Activated CD8-positive, alpha-beta memory T cell treated with anti-CD3 and anti-CD28 coated beads, Interleukin-2, amount 50 U/mL, for 24 hours (primary cell): ENCODE measurements around the gene LRBA.
"Not testable (repeated sequence)": the region's sequence is repeated elsewhere in the genome, so short reads cannot be mapped to it uniquely, and the experiment has no call there.

Source experiments
- DNase-seq: peaks from one replicate; pipeline ENCODE4 v3.0.0-alpha.2; 2020; ENCODE audit errors: extremely low read depth

The LRBA gene

GRCh38 chr4:150974750-150975149 lies 40.3 kb downstream of the LRBA start:
- no peak for DNase-seq

GRCh38 chr4:150974252-150974640 lies 40.8 kb downstream of the LRBA start:
- DNase-seq, result no peak

GRCh38 chr4:150973626-150974251 lies 41.3 kb downstream of the LRBA start:
- no peak for DNase-seq

- DNase-seq, result no peak
These were observed 42.5 kb downstream of the LRBA start for GRCh38 chr4:150972592-150972991.

- no peak for DNase-seq
These were observed 43.2 kb downstream of the LRBA start for GRCh38 chr4:150971901-150972300.

- DNase-seq, result no peak
These were observed 44.4 kb downstream of the LRBA start for GRCh38 chr4:150970685-150971151.

GRCh38 chr4:150964754-150965153 lies 50.3 kb downstream of the LRBA start:
- DNase-seq, result no peak

GRCh38 chr4:150963602-150964345 lies 51.3 kb downstream of the LRBA start:
- not testable (repeated sequence) for DNase-seq

GRCh38 chr4:150962245-150962644 lies 52.8 kb downstream of the LRBA start:
- DNase-seq, result no peak

- no peak for DNase-seq
These were observed 53.5 kb downstream of the LRBA start for GRCh38 chr4:150961566-150961965.

GRCh38 chr4:150960818-150961217 lies 54.3 kb downstream of the LRBA start:
- no peak for DNase-seq

GRCh38 chr4:150960079-150960478 lies 55.0 kb downstream of the LRBA start:
- no peak for DNase-seq

- not testable (repeated sequence) for DNase-seq
These were observed 57.1 kb downstream of the LRBA start for GRCh38 chr4:150957981-150958380.

- not testable (repeated sequence) for DNase-seq
These were observed 58.0 kb downstream of the LRBA start for GRCh38 chr4:150957095-150957494.

GRCh38 chr4:150953916-150954315 lies 61.2 kb downstream of the LRBA start:
- DNase-seq, result not testable (repeated sequence)

- DNase-seq, result no peak
These were observed 62.8 kb downstream of the LRBA start for GRCh38 chr4:150952167-150952845.

GRCh38 chr4:150950657-150951288 lies 64.3 kb downstream of the LRBA start:
- DNase-seq, result no peak

- no peak for DNase-seq
These were observed 65.1 kb downstream of the LRBA start for GRCh38 chr4:150949943-150950342.

GRCh38 chr4:150949342-150949741 lies 65.7 kb downstream of the LRBA start:
- no peak for DNase-seq

GRCh38 chr4:150948710-150949109 lies 66.4 kb downstream of the LRBA start:
- no peak for DNase-seq

- DNase-seq, result no peak
These were observed 67.0 kb downstream of the LRBA start for GRCh38 chr4:150948074-150948473.

GRCh38 chr4:150944660-150945059 lies 70.4 kb downstream of the LRBA start:
- DNase-seq, result no peak
